Omental fat pad (tissue), 4 donors: ENCODE data around the gene SEMA6A. TPM values are rescaled to one million over a fixed set of nuclear protein-coding genes. Genes with fewer than 3 reads are reported as not detected.

ENCODE experiments used
- ATAC-seq: fragments of 150-250 bp; one replicate; pipeline ENCODE4 v1.9.1; 2016; ENCODE audit warnings: mild to moderate bottlenecking, moderate library complexity; ENCODE audit not compliant: low FRiP score
- DNase-seq: peaks from one replicate; pipeline ENCODE4 v3.0.0-alpha.2; 2019; ENCODE audit warnings: low spot score
- total RNA-seq, 4 donors: library from RNA; depleted of rRNA; stranded (reverse); fragments of >200 nt; gene quantifications; one replicate each; pipeline ENCODE4 v1.1.0, GENCODE V29; 2016
- TF ChIP-seq, protein P1 (sequence below), 3 donors: fragments of 450-650 bp; IDR thresholded peaks; one replicate each; pipeline ENCODE4 v1.5.1; 2016 to 2017; ENCODE audit warnings: antibody characterized with exemption in 3 of 3, mild to moderate bottlenecking in 3 of 3, moderate library complexity in 2 of 3

The SEMA6A gene
- total RNA-seq, 4 donors from 2014 or later: 21.3 to 70.3 (median 40.9) TPM

DNA sequence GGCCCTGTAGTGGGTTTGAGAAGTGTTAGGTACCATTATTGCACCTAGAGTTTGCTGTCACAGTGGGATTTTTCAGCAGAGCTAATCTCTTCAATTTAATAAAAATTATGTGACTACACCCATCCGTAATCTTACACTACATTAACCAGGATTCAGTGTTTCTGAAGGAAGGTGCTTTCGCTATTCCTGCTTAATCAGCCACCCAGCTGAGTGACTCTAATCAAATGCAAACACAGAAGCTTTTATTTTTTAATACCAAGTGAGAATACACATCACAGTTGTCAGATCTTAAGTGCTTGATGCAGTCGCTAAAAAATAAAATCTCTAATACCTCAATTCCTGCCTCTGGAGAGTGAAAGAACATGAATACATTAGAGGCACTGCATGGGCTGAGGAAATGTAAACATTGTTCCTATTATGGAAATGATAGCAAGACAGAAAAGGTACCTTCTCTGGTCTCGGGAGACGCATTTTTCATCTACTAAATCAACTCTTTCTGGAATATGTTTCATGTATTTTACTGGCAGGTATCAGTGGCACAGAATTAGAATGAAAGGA is 125.7 kb downstream of the SEMA6A start:
- DNase-seq (no peak), ATAC-seq (no peak)
- TF ChIP-seq, protein P1, sequence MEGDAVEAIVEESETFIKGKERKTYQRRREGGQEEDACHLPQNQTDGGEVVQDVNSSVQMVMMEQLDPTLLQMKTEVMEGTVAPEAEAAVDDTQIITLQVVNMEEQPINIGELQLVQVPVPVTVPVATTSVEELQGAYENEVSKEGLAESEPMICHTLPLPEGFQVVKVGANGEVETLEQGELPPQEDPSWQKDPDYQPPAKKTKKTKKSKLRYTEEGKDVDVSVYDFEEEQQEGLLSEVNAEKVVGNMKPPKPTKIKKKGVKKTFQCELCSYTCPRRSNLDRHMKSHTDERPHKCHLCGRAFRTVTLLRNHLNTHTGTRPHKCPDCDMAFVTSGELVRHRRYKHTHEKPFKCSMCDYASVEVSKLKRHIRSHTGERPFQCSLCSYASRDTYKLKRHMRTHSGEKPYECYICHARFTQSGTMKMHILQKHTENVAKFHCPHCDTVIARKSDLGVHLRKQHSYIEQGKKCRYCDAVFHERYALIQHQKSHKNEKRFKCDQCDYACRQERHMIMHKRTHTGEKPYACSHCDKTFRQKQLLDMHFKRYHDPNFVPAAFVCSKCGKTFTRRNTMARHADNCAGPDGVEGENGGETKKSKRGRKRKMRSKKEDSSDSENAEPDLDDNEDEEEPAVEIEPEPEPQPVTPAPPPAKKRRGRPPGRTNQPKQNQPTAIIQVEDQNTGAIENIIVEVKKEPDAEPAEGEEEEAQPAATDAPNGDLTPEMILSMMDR (IDR thresholded peaks at IDR 0.05): no peak

DNA sequence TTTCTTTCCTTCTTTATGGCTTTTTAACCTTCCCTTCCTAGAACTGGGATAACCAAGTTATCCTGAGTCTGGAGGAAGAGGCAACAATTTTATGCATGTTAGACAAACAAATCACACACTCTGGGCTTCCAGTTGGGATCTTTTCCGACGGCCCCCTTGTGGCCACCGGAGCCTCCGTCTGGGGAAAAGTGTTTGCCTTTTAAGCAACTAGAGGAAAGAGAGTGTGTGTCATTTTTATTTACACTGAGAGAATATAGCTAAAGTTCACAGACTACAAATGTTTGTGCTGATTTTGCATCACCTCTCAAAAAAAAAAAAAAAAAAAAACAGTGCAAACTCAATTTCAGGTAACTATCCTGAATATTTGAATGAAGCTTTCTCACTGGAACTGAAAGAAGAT is 126.2 kb downstream of the SEMA6A start:
- TF ChIP-seq, protein P1 (IDR thresholded peaks at IDR 0.05): no peak
- DNase-seq: no peak
- ATAC-seq: no peak

DNA sequence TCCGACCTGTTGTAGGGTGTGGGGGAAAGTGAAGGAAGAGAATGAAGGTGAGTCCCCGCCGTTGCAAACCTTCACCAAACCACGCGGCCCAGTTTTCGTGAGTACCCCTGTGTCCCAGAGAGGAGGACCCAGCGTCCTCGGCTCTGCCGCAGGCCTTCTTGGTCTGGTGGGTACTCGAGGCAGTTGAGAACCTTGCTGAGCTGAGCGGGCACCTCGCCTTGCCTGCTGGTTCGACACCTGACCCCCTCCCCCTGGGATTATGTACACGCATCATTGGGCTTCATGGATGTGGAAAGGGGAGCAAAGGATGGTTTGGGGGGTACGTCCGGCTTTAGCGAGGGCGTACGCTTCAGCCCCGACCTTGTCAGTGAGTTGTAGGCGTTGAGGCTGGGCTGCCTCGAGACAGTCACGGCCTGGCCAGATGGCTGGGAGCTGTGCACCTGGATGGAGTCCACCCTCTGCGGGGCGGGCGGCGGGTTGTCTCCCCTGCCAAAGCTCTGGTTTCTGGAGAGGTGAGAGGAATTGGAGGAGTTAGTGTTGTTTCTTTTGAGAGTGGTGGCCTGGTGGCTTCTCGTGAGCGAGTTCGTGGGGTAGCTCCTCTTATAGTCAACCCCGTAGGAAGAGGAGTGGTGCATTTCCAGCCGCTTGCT is 128.1 kb downstream of the SEMA6A start:
- TF ChIP-seq, protein P1 (IDR thresholded peaks at IDR 0.05): no peak
- ATAC-seq: no peak
- DNase-seq: no peak

DNA sequence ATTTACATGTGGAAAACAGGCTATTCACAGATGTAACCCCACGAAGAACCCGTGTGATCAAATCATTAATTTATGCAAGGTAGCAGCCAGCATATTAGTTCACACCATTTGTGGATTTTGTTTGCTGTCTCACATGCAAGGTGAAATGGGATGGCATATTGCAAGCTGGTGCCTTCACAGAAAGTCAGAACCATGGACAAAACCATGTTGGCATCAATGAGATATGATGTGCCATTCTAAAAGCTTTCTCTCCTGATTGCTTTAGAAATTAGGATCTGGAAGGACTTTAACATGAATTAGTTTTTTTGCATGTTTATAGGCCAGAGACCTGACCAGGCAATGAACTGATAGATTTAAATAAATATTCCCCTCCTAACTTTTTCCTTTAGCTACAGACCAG is 129.3 kb downstream of the SEMA6A start:
- DNase-seq (no peak), ATAC-seq (no peak)
- TF ChIP-seq, protein P1 (IDR thresholded peaks at IDR 0.05): no peak

DNA sequence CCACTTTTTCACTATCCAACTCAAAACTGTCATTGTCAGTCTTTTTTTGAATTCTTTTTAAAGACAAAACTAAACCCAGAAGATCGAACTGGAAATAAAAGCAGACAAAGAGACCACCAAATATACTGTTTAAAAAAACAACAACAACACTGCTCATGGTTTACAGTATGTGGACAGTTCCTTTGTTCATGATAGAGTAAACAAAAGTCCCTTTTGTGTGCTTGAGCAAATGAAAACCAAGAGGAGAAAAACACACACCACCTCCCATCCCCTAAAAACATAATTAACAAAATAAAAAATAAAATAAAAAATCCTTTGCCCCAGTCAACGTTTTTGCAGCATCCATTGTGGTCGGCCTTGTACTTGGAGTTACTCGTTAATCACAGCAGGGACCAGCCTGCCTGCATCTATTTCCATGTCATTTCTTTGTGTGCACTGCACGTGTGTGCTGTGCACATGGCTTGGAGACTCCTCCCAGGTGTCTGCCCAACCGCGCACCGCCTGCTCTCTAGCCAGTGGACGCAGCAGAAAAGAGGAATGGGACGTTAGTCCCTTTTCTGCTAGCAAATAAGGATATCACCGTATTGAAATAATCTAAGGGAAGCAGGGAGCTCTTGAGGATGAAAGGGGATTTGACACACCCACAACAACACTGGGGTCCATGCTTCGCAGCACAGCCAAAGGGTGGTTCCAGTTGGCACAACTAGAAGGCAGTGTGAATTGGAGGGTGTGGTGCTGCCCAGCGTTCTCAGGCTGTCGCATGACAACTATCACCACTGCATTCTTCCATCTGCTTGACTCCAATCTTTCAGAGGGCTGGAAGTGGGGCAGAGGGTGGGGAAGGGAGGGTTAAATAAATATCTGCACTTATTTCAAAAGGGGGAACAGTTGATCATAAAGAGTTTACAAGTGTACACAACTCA is 130.0 kb downstream of the SEMA6A start:
- no peak for ATAC-seq
- TF ChIP-seq, protein P1 (IDR thresholded peaks at IDR 0.05): no peak
- DNase-seq: no peak

DNA sequence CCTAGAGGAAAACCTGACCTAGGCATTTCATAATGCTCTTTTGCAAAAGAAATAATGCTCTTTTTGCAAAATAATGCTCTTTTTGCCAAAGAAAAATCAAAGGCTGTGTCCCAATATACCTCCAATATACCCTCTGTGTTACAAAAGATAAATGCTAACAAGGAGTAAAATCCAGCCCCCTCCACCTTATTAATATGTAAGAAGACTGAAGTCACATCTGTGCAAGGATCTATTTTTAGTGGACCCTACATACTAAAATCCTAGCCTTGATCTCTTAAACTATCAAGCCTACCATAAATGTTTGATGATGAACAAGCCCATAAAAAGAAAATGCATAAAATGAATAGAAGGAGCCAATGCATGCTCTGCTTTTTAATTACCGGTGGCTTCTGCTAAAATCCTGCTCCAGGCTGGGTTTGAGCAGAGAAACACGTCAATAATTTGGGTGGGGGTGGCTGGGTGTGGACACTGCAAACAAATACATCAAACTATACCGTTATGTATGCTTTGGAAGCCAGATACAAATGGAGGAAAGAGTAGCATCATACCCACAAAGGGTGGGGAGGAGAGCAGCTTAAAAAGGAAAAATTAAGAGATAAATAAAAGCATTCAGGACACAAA is 131.6 kb downstream of the SEMA6A start:
- ATAC-seq (no peak), DNase-seq (no peak)
- TF ChIP-seq, protein P1 (IDR thresholded peaks at IDR 0.05): no peak
